GM10248 (cell line): ENCODE measurements around the gene CPED1.
"Not testable (repeated sequence)": the region's sequence is repeated elsewhere in the genome, so short reads cannot be mapped to it uniquely, and the experiment has no call there.

ENCODE experiments used
- CTCF ChIA-PET: fragments of 300-600 bp; sonication (Branson Sonifier 250); formaldehyde crosslinking; extraction: SDS; loops from one replicate; lab custom pipeline; 2021; ENCODE audit warnings: antibody characterized with exemption; lab: Yijun Ruan, JAX
- POLR2A ChIA-PET: fragments of 350-650 bp; sonication (Branson Sonifier 250); formaldehyde crosslinking; extraction: SDS; loops from one replicate; lab custom pipeline; 2020; ENCODE audit warnings: antibody characterized with exemption; lab: Yijun Ruan, JAX
- DNase-seq: peaks from one replicate; pipeline ENCODE4 v3.0.0; 2012; ENCODE audit errors: extremely low spot score
- TF ChIP-seq, protein P1 (sequence below): IDR thresholded peaks from 2 replicates; pipeline ENCODE4 v1.5.1; 2012; ENCODE audit warnings: mild to moderate bottlenecking, low read depth; ENCODE audit errors: extremely low read depth, missing control alignments, control extremely low read depth

Gene CPED1

DNA sequence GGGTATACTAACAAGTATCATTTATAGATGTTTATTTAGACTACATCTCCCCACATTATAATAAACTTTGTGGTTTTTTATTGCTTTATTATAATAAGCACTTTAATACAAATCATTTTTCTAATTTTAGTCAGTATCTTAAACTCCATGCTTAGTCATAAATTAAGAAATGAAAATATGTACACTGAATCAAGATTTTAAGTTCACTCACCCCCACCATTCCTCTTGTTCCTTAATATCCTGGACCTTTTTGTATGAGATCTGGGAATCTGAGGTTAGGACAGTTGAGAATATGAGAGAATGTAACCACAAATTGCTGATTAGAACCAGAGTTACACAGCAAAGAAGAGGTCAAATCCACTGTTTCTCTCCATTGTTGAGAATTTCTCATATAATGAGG, 246.7 kb downstream of the CPED1 start:
- POLR2A ChIA-PET: no interaction called here
- DNase-seq: no peak
- TF ChIP-seq, protein P1, sequence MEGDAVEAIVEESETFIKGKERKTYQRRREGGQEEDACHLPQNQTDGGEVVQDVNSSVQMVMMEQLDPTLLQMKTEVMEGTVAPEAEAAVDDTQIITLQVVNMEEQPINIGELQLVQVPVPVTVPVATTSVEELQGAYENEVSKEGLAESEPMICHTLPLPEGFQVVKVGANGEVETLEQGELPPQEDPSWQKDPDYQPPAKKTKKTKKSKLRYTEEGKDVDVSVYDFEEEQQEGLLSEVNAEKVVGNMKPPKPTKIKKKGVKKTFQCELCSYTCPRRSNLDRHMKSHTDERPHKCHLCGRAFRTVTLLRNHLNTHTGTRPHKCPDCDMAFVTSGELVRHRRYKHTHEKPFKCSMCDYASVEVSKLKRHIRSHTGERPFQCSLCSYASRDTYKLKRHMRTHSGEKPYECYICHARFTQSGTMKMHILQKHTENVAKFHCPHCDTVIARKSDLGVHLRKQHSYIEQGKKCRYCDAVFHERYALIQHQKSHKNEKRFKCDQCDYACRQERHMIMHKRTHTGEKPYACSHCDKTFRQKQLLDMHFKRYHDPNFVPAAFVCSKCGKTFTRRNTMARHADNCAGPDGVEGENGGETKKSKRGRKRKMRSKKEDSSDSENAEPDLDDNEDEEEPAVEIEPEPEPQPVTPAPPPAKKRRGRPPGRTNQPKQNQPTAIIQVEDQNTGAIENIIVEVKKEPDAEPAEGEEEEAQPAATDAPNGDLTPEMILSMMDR: no peak
- CTCF ChIA-PET: interaction anchor here (1.0 kb wide), 1 partner anchor 10 kb away, joined by 3 read pairs; no protein-coding TSS in a partner anchor

DNA sequence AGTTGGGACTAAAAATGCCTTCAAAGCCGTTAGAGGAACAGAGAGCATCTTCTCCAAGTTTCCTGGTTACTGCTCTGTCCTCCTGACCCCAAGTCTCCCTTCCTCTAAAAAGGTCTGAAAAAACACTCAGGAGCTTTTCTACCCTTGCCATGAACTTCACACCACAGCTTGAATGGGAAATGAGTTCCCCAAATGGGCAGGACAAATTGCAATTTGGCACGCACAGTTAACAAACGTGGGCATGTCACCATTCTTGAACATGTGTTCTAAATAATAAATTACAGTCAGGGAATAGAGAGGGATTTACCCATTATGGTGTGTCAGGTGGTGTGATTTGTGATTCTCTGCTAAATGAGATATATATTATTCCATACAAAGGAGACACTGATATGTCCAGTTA, 249.1 kb downstream of the CPED1 start:
- ChIA-PET CTCF (no interaction called here), POLR2A (no interaction called here)
- TF ChIP-seq, protein P1: no peak
- DNase-seq: no peak

GRCh38 chr7:121244120-121244870, 255.8 kb downstream of the CPED1 start:
- POLR2A ChIA-PET: no interaction called here
- no peak for DNase-seq
- TF ChIP-seq, protein P1: no peak
- CTCF ChIA-PET: interaction anchor here (1.5 to 1.6 kb wide), 2 partner anchors 16 to 22 kb away, joined by 4 read pairs; no protein-coding TSS in a partner anchor

GRCh38 chr7:121251367-121251766, 262.9 kb downstream of the CPED1 start:
- DNase-seq, POLR2A ChIA-PET, CTCF ChIA-PET: not testable (repeated sequence)

GRCh38 chr7:121252523-121253235, 264.2 kb downstream of the CPED1 start:
- CTCF ChIA-PET: interaction anchor here (1.2 kb wide), 1 partner anchor 16 kb away, joined by 3 read pairs; no protein-coding TSS in a partner anchor

DNA sequence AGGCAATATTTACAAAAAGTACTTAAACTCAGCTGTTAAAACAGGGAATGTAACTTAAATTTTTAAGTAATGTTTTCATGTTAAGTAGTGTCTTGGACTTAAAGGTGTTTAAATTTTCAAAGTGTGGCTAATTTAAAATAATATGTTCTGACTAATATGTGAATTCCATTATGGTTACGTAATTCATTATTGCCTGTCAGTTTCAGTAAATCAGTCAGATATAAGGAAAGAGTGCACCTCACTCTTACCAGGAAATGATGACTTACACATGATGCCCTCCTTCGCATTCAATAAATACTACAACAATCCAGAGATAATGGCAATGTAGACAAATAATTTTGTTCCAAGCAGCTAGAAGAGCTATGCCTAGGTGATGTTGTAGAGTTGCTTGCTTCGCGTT, 271.3 kb downstream of the CPED1 start:
- DNase-seq: no peak
- TF ChIP-seq, protein P1: no peak
- POLR2A ChIA-PET: no interaction called here
- CTCF ChIA-PET: interaction anchor here (1.0 to 1.7 kb wide), 3 partner anchors 15 to 33 kb away, joined by 3 to 6 read pairs (median 4); no protein-coding TSS in a partner anchor

More at GRCh38 chr7:121252523-121253235, 264.2 kb downstream of the CPED1 start:
- POLR2A ChIA-PET, DNase-seq: not testable (repeated sequence)

DNA sequence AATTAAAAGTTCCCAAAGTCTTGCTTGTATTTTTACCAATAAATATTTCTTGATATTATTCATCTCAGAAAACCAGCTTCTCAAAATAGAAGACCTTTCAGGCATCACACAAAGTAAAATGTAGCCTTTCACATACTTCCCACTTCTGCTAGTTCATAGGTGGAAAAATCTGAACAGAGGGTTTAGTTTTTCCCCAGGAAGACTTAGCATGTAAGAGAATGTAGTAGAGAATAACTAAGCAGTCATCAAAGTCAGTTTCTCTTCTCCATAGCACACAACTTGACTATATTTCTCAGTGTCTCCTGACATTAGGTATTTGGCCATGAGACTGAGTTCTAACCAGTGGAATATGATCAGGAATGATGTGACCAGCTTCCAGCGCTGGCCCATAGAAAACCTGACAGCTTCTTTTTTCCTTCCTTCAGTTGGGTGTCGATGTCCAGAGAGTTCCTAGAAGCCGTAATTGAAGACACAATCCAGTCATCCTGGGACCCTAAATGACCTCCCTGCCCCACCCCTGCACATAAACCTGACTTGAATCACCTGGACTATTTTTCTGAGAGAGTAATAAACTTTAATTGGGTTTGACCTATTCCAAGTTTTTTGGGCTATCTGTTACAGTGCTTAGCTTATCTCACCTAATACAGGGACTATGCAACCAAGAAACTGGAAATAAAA, 272.8 kb downstream of the CPED1 start:
- DNase-seq: no peak
- CTCF ChIA-PET: interaction anchor here (0.9 to 1.7 kb wide), 4 partner anchors 14 to 35 kb away, joined by 3 to 6 read pairs (median 3); no protein-coding TSS in a partner anchor
- POLR2A ChIA-PET: no interaction called here
- TF ChIP-seq, protein P1: no peak
